H1 (cell line): ENCODE data around the gene MYBL2. TPM values are rescaled to one million over a fixed set of nuclear protein-coding genes. Genes with fewer than 3 reads are reported as not detected.

Experiments used
- CTCF ChIA-PET: fragments of 300-600 bp; sonication (Branson Sonifier 250); formaldehyde crosslinking; loops from one replicate; lab custom pipeline; 2021; ENCODE audit not compliant: partially characterized antibody; lab: Charles Lee
- POLR2A ChIA-PET: fragments of 300-600 bp; sonication (Branson Sonifier 250); formaldehyde crosslinking; loops from one replicate; lab custom pipeline; 2021; ENCODE audit warnings: inconsistent platforms; ENCODE audit not compliant: partially characterized antibody; lab: Charles Lee
- DNase-seq, 2 experiments: peaks; one replicate each; pipeline versions ENCODE4 v3.0.0 to v3.0.0-alpha.2; 2010 to 2022; ENCODE audit warnings: low spot score in 2 of 2, low read depth in 1 of 2, mixed read lengths in 1 of 2
- FAIRE-seq: peaks from 2 replicates; lab custom pipeline; 2011; peaks lifted over from hg19 to GRCh38; lab: Jason Lieb, UNC
- H2AFZ ChIP-seq: 2 replicates; pipeline ENCODE4 v1.8.1; 2012; ENCODE audit warnings: low read length, inconsistent platforms
- H2AK5ac ChIP-seq: 2 replicates; pipeline ENCODE4 v1.6.1; 2013; ENCODE audit warnings: low read depth, low read length
- H2BK120ac ChIP-seq: replicated peaks from 2 replicates; pipeline ENCODE3; 2013; ENCODE audit warnings: low read depth, low read length, inconsistent platforms
- H2BK12ac ChIP-seq: 2 replicates; pipeline ENCODE4 v1.6.1; 2013; ENCODE audit warnings: low read depth, low read length
- H2BK15ac ChIP-seq: 2 replicates; pipeline ENCODE4 v1.6.1; 2013; ENCODE audit warnings: low read length
- H2BK20ac ChIP-seq: 2 replicates; pipeline ENCODE4 v1.6.1; 2013; ENCODE audit warnings: low read length
- H2BK5ac ChIP-seq: 2 replicates; pipeline ENCODE4 v1.6.1; 2013; ENCODE audit warnings: low read depth, low read length
- H3K14ac ChIP-seq: 2 replicates; pipeline ENCODE4 v1.6.1; 2013; ENCODE audit warnings: inconsistent platforms; ENCODE audit not compliant: insufficient read length
- H3K18ac ChIP-seq: 2 replicates; pipeline ENCODE4 v1.6.1; 2013; ENCODE audit warnings: low read length; ENCODE audit errors: extremely low read depth
- H3K23ac ChIP-seq: 2 replicates; pipeline ENCODE4 v1.6.1; 2013; ENCODE audit warnings: inconsistent platforms; ENCODE audit not compliant: insufficient read length
- H3K23me2 ChIP-seq: 2 replicates; pipeline ENCODE4 v1.6.1; 2013; ENCODE audit warnings: low read depth, low read length
- H3K27ac ChIP-seq: 2 replicates; pipeline ENCODE4 v1.6.1; 2011; ENCODE audit warnings: low read depth, low read length, inconsistent platforms
- H3K27me3 ChIP-seq, 4 experiments: replicated peaks in 1 of 4; 1 replicate in 1 of 4; 2 replicates in 3 of 4; pipeline versions ENCODE4 v1.6.1 to v1.8.1; 2011 to 2013; ENCODE audit warnings: low read length in 3 of 4, mild to moderate bottlenecking in 3 of 4, inconsistent platforms in 2 of 4, mixed read lengths in 2 of 4, moderate library complexity in 1 of 4; ENCODE audit not compliant: control insufficient read depth in 3 of 4, insufficient read depth in 3 of 4; ENCODE audit errors: extremely low read depth in 1 of 4
- H3K36me3 ChIP-seq, 4 experiments: 2 replicates each; pipeline versions ENCODE4 v1.6.1 to v1.8.1; 2011 to 2013; ENCODE audit warnings: mild to moderate bottlenecking in 4 of 4, low read length in 3 of 4, moderate library complexity in 2 of 4, control low read depth in 1 of 4, inconsistent platforms in 1 of 4; ENCODE audit not compliant: insufficient read depth in 4 of 4, control insufficient read depth in 2 of 4
- H3K4ac ChIP-seq: replicated peaks from 2 replicates; pipeline ENCODE3; 2013; ENCODE audit warnings: low read length, low read depth, mixed read lengths, inconsistent platforms; ENCODE audit not compliant: insufficient read length
- H3K4me1 ChIP-seq, 4 experiments: replicated peaks in 1 of 4; 1 replicate in 1 of 4; 2 replicates in 3 of 4; pipeline versions ENCODE4 v1.6.1 to v1.8.1; 2011 to 2013; ENCODE audit warnings: low read length in 3 of 4, inconsistent platforms in 2 of 4, mixed read lengths in 1 of 4; ENCODE audit not compliant: insufficient read depth in 4 of 4, control insufficient read depth in 3 of 4
- H3K4me2 ChIP-seq, 2 experiments: 2 replicates each; pipeline versions ENCODE4 v1.6.1 to v1.8.1; 2011 to 2013; ENCODE audit warnings: low read depth in 2 of 2, low read length in 2 of 2, control low read depth in 1 of 2, inconsistent platforms in 1 of 2, mild to moderate bottlenecking in 1 of 2; ENCODE audit not compliant: insufficient read depth in 1 of 2
- H3K4me3 ChIP-seq, 4 experiments: fragments of 200-600, 300-600 bp in 1 of 4; sonication (generic), shearing (Covaris generic), sonication (Bioruptor Twin) in 1 of 4; 2 replicates each; pipeline versions ENCODE4 v1.5.1 to v1.8.1; 2011 to 2016; ENCODE audit warnings: low read length in 4 of 4, low read depth in 3 of 4, control low read depth in 2 of 4, inconsistent platforms in 2 of 4, mild to moderate bottlenecking in 2 of 4, mixed read lengths in 1 of 4, moderate library complexity in 1 of 4; ENCODE audit not compliant: insufficient read depth in 2 of 4; ENCODE audit errors: extremely low read depth in 1 of 4
- H3K56ac ChIP-seq: replicated peaks from 2 replicates; pipeline ENCODE3; 2013; ENCODE audit warnings: low read depth, mild to moderate bottlenecking, mixed read lengths, low read length, inconsistent platforms; ENCODE audit not compliant: insufficient read length
- H3K79me1 ChIP-seq: 2 replicates; pipeline ENCODE4 v1.6.1; 2013; ENCODE audit warnings: low read depth, low read length, control low read depth
- H3K79me2 ChIP-seq, 2 experiments: 2 replicates each; pipeline versions ENCODE4 v1.6.1 to v1.8.1; 2012 to 2013; ENCODE audit warnings: low read length in 2 of 2, mild to moderate bottlenecking in 2 of 2, inconsistent platforms in 1 of 2; ENCODE audit not compliant: insufficient read depth in 2 of 2, control insufficient read depth in 1 of 2
- H3K9ac ChIP-seq, 4 experiments: replicated peaks in 1 of 4; 1 replicate in 1 of 4; 2 replicates in 3 of 4; pipeline versions ENCODE4 v1.6.1 to v1.8.1; 2011 to 2013; ENCODE audit warnings: low read depth in 3 of 4, low read length in 3 of 4, control low read depth in 2 of 4, mild to moderate bottlenecking in 2 of 4, moderate library complexity in 2 of 4, inconsistent platforms in 1 of 4; ENCODE audit errors: extremely low read depth in 1 of 4
- H3K9me3 ChIP-seq, 2 experiments: 2 replicates each; pipeline versions ENCODE4 v1.6.1 to v1.8.1; 2012 to 2013; ENCODE audit warnings: mild to moderate bottlenecking in 2 of 2, moderate library complexity in 2 of 2, control low read depth in 1 of 2, inconsistent platforms in 1 of 2, low read depth in 1 of 2, low read length in 1 of 2, mixed read lengths in 1 of 2; ENCODE audit not compliant: insufficient read depth in 2 of 2
- H4K20me1 ChIP-seq, 2 experiments: replicated peaks in 1 of 2; 2 replicates each; pipeline versions ENCODE3 to v1.8.1; 2011 to 2013; ENCODE audit warnings: inconsistent platforms in 2 of 2, low read length in 2 of 2, mild to moderate bottlenecking in 1 of 2; ENCODE audit not compliant: insufficient read depth in 2 of 2, control insufficient read depth in 1 of 2
- H4K5ac ChIP-seq: 2 replicates; pipeline ENCODE4 v1.6.1; 2013; ENCODE audit warnings: low read length, low read depth, mixed read lengths, inconsistent platforms; ENCODE audit not compliant: insufficient read length
- H4K8ac ChIP-seq: 2 replicates; pipeline ENCODE4 v1.8.0; 2013; ENCODE audit warnings: mild to moderate bottlenecking, moderate library complexity, low read length, inconsistent platforms; ENCODE audit not compliant: insufficient read depth; ENCODE audit errors: extremely low read depth
- H4K91ac ChIP-seq: replicated peaks from 2 replicates; pipeline ENCODE3; 2013; ENCODE audit warnings: low read length, mixed read lengths, inconsistent platforms; ENCODE audit not compliant: insufficient read length
- EGR1 ChIP-seq: IDR thresholded peaks from 2 replicates; pipeline ENCODE4 v1.6.1; 2011; ENCODE audit warnings: low read depth, low read length, borderline replicate concordance
- GABPA ChIP-seq: IDR thresholded peaks from 2 replicates; pipeline ENCODE4 v1.6.1; 2011; ENCODE audit warnings: mild to moderate bottlenecking, low read length, moderate library complexity, borderline replicate concordance; ENCODE audit not compliant: insufficient read depth
- HDAC2 ChIP-seq, 2 experiments: fragments of 300-600 bp in 1 of 2; sonication (generic) in 1 of 2; IDR thresholded peaks; 2 replicates each; pipeline ENCODE4 v1.6.1; 2011 to 2012; ENCODE audit warnings: low read depth in 2 of 2, low read length in 2 of 2, mild to moderate bottlenecking in 2 of 2, moderate library complexity in 2 of 2, borderline replicate concordance in 1 of 2, inconsistent platforms in 1 of 2
- MAX ChIP-seq: IDR thresholded peaks from 2 replicates; pipeline ENCODE4 v1.6.1; 2012; ENCODE audit warnings: inconsistent platforms
- RNF2 ChIP-seq: fragments of 200-900, 300-1000 bp; sonication (generic); IDR thresholded peaks from 2 replicates; pipeline ENCODE4 v1.7.1; 2016; ENCODE audit warnings: borderline replicate concordance, low read depth, mild to moderate bottlenecking, antibody characterized with exemption, low read length; ENCODE audit not compliant: poor library complexity, severe bottlenecking; ENCODE audit errors: missing control alignments
- SIRT6 ChIP-seq: IDR thresholded peaks from one replicate; pipeline ENCODE4 v1.7.1; 2012; ENCODE audit warnings: low read length, inconsistent platforms
- SP2 ChIP-seq: IDR thresholded peaks from 2 replicates; pipeline ENCODE4 v1.6.1; 2012; ENCODE audit warnings: mild to moderate bottlenecking, low read length, inconsistent platforms
- SUZ12 ChIP-seq: fragments of 200-600 bp; sonication (generic); IDR thresholded peaks from 2 replicates; pipeline ENCODE4 v1.6.1; 2012; ENCODE audit warnings: mild to moderate bottlenecking, inconsistent platforms, low read length, moderate library complexity, mixed read lengths
- TAF7 ChIP-seq: optimal IDR thresholded peaks from 2 replicates; pipeline ENCODE3; 2011; ENCODE audit warnings: low read depth, mild to moderate bottlenecking, inconsistent platforms, low read length, moderate library complexity, borderline replicate concordance
- TEAD4 ChIP-seq: IDR thresholded peaks from 2 replicates; pipeline ENCODE4 v1.6.1; 2012; ENCODE audit warnings: low read depth, low read length, inconsistent platforms, mixed read lengths
- ZNF274 ChIP-seq: IDR thresholded peaks from 2 replicates; pipeline ENCODE4 v1.7.0; 2012; ENCODE audit warnings: low read length, borderline replicate concordance; ENCODE audit errors: extremely low read depth
- WGBS, 2 experiments: shearing (Covaris generic) in 1 of 2; methylation state at CpG; one replicate each; pipeline versions ENCODE4 v1.1.6 to v1.1.7; 2013 to 2015; ENCODE audit warnings: low lambda C conversion rate in 2 of 2, mixed read lengths in 2 of 2, inconsistent platforms in 1 of 2, low coverage in 1 of 2, missing lambda C conversion rate in 1 of 2; ENCODE audit not compliant: insufficient replicate concordance in 2 of 2, insufficient coverage in 1 of 2, insufficient read length in 1 of 2; ENCODE audit errors: extremely low coverage in 1 of 2, missing lambda C conversion rate in 1 of 2; 5-methylcytosine and 5-hydroxymethylcytosine counted together
- polyA plus RNA-seq, 7 experiments: library from polyadenylated mRNA; depleted of rRNA in 3 of 7; stranded (reverse) in 5 of 7; unstranded in 2 of 7; fragments of >200 nt in 5 of 7; fragments of 200-250 nt in 2 of 7; gene quantifications; 1 replicate in 5 of 7; 2 replicates in 1 of 7; 4 replicates in 1 of 7; pipeline versions ENCODE4 v1.2.1 to v1.2.3, GENCODE V29; 2011 to 2013; ENCODE audit warnings: missing spikeins in 2 of 7, mixed read lengths in 2 of 7
- total RNA-seq: library from RNA; stranded (reverse); fragmentation: NEBNext Ultra II Directional; extraction: Animal tissue kit (Norgen Biotek cat#: 25700); gene quantifications from 2 replicates; pipeline ENCODE4 v1.2.1, GENCODE V29; 2021

Gene MYBL2
- total and polyA plus RNA-seq, 2 of the 8 experiments (the other 6 are each of a cell fraction or from before 2014, with no cell fraction given), result 75.3 to 207 TPM

GRCh38 chr20:43755390-43755789 lies 88.5 kb downstream of the MYBL2 start:
- Histone ChIP-seq H3K18ac (no peak overlapping the region), H3K4ac (no peak overlapping the region), H4K91ac (no peak overlapping the region), H2AFZ (no peak overlapping the region), H3K23ac (no peak overlapping the region), H2AK5ac (no peak overlapping the region), H3K9ac (no peak overlapping the region), H3K4me3 (no peak overlapping the region), H3K79me1 (no peaks in the 10 kb centered on the region), H2BK120ac (no peak overlapping the region), H2BK5ac (no peak overlapping the region), H4K20me1 (no peaks in the 10 kb centered on the region), H3K4me1 (no peaks in the 10 kb centered on the region), H3K4me2 (no peak overlapping the region), H2BK12ac (no peak overlapping the region), H2BK20ac (no peak overlapping the region), H3K9me3 (no peaks in the 10 kb centered on the region), H3K27ac (no peak overlapping the region), H3K23me2 (no peaks in the 10 kb centered on the region), H3K14ac (no peak overlapping the region), H2BK15ac (no peak overlapping the region), H3K56ac (no peak overlapping the region), H3K79me2 (no peaks in the 10 kb centered on the region), H4K5ac (no peak overlapping the region), H3K27me3 (no peaks in the 10 kb centered on the region), H4K8ac (no peak overlapping the region), H3K36me3 (no peaks in the 10 kb centered on the region)
- WGBS, 2 experiments, result 86% methylated on average over 7 of the region's 7 CpGs; no CpG with 5 or more reads in 1 of the 2 experiments
- no peak for TF ChIP-seq TEAD4
- TF ChIP-seq TAF7, result no peak
- no peak for TF ChIP-seq EGR1
- TF ChIP-seq MAX, result no peak
- TF ChIP-seq SP2, result no peak
- TF ChIP-seq RNF2, result no peak
- TF ChIP-seq GABPA, result no peak
- TF ChIP-seq SUZ12, result no peak
- TF ChIP-seq ZNF274, result no peak
- TF ChIP-seq HDAC2 (IDR thresholded peaks at IDR 0.05; ENCODE audit: borderline replicate concordance in 1 of 2, low read depth in 2 of 2, low read length in 2 of 2), result no peak
- no peak for TF ChIP-seq SIRT6
- ChIA-PET CTCF (interaction anchor here (0.8 to 2.2 kb wide), 4 partner anchors 12 to 85 kb away, joined by 3 to 7 read pairs (median 5); no protein-coding TSS in a partner anchor), POLR2A (no interaction called here)
- FAIRE-seq (no peak), DNase-seq (no peak)
